ENCODE measurements around the gene S1PR4. TPM values are rescaled to one million over a fixed set of nuclear protein-coding genes. Genes with fewer than 3 reads are reported as not detected.
"Not testable (repeated sequence)": the region's sequence is repeated elsewhere in the genome, so short reads cannot be mapped to it uniquely, and the experiment has no call there.

S1PR4 gene
- total RNA-seq, 1 donor from 2014 or later: 179 TPM

GRCh38 chr19:3151563-3152418 is 26.8 kb upstream of the S1PR4 start:
- intact Hi-C loops (cut with micrococcal nuclease): no loop called here

DNA sequence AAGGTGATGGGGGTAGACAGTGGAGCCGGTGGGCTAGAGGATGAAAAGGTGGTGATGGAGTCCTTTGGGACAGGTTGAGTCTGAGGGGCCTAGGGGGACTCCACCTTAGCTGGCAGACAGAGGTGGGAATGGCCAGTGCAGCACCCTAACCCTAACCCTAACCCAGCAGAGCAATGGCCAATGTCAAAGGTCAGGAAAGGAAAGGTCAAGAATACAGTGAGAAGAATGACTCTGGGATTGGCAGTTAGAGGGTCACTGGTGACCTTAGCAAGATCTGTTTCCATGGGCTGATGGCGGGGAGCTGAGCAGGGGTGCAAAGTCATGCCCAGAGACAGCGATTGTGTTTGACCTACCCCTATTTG is 26.2 kb upstream of the S1PR4 start:
- intact Hi-C loops (cut with micrococcal nuclease): no loop called here

GRCh38 chr19:3153286-3154230 is 25.0 kb upstream of the S1PR4 start:
- intact Hi-C loops (cut with micrococcal nuclease): loop anchor here (2.0 kb wide), 2 partner anchors 17 to 203 kb away; partner anchors contain the start of gene GNA15

DNA sequence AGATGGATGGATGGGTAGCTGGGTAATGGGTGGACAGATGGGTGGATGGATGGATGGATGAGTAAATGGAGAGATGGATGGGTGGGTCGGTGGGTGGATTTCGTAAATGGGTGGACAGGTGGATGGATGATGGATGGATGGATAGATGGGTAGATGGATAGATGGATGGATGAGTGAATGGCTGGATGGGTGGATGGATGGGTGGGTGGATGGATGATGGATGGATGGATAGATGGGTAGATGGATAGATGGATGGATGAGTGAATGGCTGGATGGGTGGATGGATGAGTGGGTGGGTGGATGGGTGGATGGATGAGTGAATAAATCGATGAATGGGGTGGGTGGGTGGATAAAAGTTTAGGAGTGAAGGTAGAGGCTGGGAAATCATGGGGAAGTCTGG is 24.1 kb upstream of the S1PR4 start:
- intact Hi-C loops (cut with micrococcal nuclease): loop anchor here (2.0 kb wide), 2 partner anchors 18 to 204 kb away; partner anchors contain the start of gene GNA15

DNA sequence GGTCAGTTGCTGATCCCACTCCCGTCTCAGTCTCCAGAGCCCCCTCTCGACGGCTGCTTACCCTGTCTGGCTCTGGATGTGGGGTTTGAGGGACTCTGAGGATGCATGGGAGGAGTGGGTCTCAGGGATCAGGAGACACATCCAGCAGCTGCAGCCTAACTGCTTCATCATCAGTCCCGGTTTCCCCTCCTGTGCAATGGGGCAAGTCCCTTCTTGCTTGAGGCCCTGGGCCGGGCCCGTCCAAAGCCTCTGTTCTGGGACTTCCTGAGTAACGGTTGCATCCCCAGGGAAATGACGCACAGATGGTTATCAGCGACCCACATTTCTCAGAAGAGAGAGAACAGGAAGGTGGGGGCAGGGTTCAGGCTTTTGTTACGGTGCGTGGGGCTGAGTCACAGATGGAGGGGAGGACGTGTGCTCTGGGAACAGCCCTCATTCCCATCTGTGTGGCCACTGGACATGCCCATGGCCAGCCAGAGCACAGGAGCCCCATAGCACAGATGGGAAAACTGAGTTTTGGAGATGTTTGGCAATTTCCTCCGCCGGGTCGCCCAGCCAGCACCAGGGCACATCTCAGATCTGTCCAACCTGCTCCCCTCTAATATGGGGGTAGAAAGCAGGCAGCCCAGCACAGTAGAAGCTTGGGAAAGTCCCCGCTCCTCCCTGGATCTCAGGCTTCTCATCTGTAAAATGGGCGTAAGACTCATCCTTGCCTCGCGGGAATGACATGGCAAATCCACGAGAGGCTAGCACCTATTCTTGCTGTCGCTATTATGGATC is 23.4 kb upstream of the S1PR4 start:
- intact Hi-C loops (cut with micrococcal nuclease): loop anchor here (1.0 to 2.0 kb wide), 3 partner anchors 13 to 204 kb away; partner anchors contain the start of gene GNA15

DNA sequence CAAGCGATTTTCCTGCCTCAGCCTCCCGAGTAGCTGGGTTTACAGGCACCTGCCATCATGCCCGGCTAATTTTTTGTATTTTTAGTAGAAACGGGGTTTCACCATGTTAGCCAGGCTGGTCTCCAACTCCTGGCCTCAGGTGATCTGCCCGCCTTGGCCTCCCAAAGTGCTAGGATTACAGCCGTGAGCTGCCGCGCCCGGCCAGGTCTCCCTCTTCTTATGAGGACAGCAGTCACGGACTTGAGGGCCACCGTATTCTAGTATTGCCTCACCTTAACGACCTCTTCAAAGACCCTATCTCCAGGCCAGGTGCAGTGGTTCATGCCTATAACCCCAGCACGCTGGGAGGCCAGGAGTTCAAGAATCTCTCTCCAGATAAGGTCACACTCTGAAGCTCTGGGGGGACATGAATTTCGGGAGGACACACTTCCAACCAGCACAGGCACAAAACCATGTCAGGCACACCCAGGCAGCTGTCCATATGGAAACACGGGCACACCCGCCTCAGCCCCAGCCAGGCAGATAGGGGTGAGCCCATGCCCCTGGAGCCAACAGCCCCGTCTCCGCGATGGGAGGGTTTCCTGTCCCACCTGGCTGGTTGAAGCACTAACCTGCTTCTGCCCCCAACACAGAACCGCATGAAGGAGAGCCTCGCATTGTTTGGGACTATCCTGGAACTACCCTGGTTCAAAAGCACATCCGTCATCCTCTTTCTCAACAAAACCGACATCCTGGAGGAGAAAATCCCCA is 21.3 kb upstream of the S1PR4 start:
- intact Hi-C loops (cut with micrococcal nuclease): no loop called here

DNA sequence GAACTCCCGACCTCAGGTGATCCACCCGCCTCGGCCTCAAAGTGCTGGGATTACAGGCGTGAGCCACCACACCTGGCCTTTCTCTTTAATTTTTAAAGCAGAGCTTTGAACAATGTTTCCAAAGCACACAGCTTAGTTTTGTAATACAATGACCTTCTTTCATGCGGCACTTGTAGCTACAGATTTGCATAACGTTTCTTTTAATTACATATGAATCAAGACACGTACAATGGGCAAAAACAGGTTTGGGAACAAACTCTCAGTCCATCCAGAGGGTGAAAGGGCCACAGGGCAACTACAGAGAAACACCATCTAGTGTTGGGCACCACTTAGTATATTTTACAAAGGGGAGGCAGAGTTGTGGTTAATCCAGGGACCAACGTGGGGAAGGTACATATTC is 19.0 kb upstream of the S1PR4 start:
- intact Hi-C loops (cut with micrococcal nuclease): no loop called here

- intact Hi-C loops (cut with micrococcal nuclease): no loop called here
These were observed 18.4 kb upstream of the S1PR4 start for GRCh38 chr19:3160219-3160618.

GRCh38 chr19:3161453-3161852 is 17.1 kb upstream of the S1PR4 start:
- intact Hi-C loops (cut with micrococcal nuclease): no loop called here

- intact Hi-C loops (cut with micrococcal nuclease): loop anchor here (1.0 kb wide), 4 partner anchors 16 to 87 kb away; partner anchors contain the start of gene S1PR4
These were observed 15.9 kb upstream of the S1PR4 start for GRCh38 chr19:3162418-3163229.

DNA sequence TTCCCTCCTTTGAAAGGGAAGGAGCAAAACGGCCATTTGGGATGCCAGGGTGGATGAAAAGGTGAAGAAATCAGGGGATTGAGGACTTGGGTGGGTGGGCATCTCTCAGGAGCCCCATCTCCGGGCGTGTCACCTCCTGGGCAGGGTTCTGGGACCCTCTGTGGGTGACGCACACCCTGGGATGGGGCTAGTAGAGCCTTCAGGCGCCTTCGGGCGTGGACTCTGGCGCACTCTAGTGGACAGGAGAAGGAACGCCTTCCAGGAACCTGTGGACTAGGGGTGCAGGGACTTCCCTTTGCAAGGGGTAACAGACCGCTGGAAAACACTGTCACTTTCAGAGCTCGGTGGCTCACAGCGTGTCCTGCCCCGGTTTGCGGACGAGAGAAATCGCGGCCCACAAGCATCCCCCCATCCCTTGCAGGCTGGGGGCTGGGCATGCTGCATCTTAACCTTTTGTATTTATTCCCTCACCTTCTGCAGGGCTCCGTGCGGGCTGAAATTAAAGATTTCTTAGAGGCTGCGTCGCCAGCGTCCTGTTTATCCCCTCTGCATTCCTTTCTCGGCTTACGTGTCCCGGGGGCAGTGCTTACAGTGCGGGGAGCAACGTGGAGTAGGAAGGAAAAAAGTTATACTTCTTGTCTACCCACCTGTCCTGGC is 15.2 kb upstream of the S1PR4 start:
- intact Hi-C loops (cut with micrococcal nuclease): loop anchor here (1.0 kb wide), 4 partner anchors 15 to 88 kb away; partner anchors contain the start of gene S1PR4

- intact Hi-C loops (cut with micrococcal nuclease): loop anchor here (1.0 kb wide), 4 partner anchors 14 to 89 kb away; partner anchors contain the start of gene S1PR4
These were observed 14.6 kb upstream of the S1PR4 start for GRCh38 chr19:3163943-3164342.

GRCh38 chr19:3167533-3168272 is 10.9 kb upstream of the S1PR4 start:
- intact Hi-C loops (cut with micrococcal nuclease): loop anchor here (1.0 kb wide), 1 partner anchor 10 kb away; no protein-coding TSS in a partner anchor

DNA sequence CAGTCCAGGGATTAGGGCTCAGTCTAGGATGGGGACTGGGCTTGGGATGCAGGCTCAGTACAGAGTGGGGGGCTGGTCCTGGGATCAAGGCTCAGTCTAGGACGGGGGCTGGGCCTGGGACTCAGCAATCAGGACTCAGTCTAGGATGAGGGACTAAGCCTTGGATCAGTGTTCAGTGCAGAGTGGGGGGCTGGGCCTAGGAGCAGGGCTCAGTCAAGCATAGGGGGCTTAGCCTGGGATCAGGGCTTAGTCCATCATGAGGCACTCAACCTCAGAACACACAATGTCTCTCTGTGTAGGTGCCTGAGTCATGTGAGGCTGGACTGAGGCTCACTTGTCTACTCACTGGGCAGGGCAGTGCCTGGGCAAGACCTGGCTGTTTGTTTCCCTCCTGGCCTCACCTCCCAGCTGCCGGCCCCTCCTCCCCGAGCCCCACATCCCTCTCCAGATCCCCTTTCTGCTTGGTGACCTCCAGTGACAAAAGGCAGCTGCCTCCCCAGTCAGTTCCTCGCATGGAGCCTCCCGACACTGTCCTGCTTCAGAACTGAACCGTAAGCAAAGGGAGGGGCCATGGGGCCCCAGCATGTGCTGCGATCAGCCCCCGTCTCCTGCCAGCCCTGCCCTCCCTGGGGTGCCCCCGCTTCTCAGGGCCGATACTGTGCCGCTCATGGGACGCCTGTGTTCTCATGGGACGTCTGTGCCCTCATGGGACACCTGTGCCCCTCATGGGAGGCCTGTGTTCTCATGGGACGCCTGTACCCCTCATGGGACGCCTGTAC is 6.5 kb upstream of the S1PR4 start:
- intact Hi-C loops (cut with micrococcal nuclease): no loop called here

- intact Hi-C loops (cut with micrococcal nuclease): not testable (repeated sequence)
These were observed 5.9 kb upstream of the S1PR4 start for GRCh38 chr19:3172673-3173000.

DNA sequence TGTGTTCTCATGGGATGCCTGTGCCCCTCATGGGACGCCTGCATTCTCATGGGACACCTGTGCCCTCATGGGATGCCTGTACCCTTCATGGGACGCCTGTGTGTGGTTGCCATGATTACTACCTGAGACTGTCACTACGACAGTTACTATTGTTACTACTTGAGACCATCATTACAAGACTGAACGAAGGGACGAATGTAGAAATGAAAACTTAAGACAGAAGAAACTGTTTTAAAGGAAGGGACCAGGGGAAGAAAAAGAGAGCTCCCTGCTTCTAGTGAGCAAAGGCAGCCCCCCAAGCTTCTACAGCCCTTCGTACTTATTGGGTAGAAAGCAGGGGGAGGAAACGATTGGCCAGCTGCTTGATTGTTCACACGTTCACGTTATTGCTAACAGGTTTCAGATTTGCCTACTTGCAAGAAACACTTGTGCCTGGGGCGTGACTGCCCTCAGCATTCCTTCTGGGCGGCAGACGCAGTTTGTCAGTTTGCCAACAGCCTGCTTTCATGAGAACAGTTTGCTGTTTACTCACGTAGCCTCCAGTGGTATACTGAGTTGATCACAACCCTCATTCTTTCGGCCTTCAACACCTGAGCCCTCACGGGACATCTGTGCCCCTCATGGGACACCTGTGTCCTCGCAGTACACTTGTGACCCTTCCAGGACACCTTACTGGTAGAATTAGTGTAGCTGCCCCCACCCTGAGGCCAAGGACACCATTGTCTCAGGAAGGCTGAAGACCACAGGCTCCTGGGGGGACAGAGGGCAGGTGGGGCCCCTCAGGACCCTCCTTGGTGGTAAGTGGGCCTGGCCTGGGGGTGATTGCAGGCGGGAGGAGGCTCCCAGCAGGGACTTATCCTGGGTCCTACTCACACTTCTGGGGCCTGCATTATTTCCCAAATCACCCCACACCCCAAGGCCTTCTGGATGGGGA is 2.5 kb upstream of the S1PR4 start:
- intact Hi-C loops (cut with micrococcal nuclease): no loop called here
